Measurements from ENCODE around the gene OR5F1. TPM values are rescaled to one million over a fixed set of nuclear protein-coding genes. Genes with fewer than 3 reads are reported as not detected.

Gene OR5F1
- not detected in 5 replicates for total RNA-seq (2022; extraction: Qiagen RNA extraction; ENCODE audit: low read depth)

GRCh38 chr11:55994525-55994924 is at the start of gene OR5F1:
OR5F1 (minus strand) TSS chr11:55994625; CDS start chr11:55994625, 0 bp downstream.

GRCh38 chr11:56027354-56027753 is 32.9 kb upstream of the OR5F1 start, which contains the start of gene OR5AS1:
OR5AS1 (plus strand) TSS chr11:56027654; CDS start chr11:56030419, 2,765 bp downstream.

GRCh38 chr11:55969845-55970244 is 24.6 kb downstream of the OR5F1 start, which contains the start of gene OR10AG1:
OR10AG1 (minus strand) TSS chr11:55969945; CDS start chr11:55969907, 38 bp downstream.

Other genes starting within 250 kb of the OR5F1 start
- not detected in 5 replicates for gene OR5D13, start 221.2 kb downstream of the OR5F1 start, total RNA-seq (2022; extraction: Qiagen RNA extraction; ENCODE audit: low read depth)
- gene OR5D14, start 199.1 kb downstream of the OR5F1 start, total RNA-seq (2022; extraction: Qiagen RNA extraction; ENCODE audit: low read depth) = not detected in 5 replicates
- not detected in 5 replicates for gene OR5L1, start 183.3 kb downstream of the OR5F1 start, total RNA-seq (2022; extraction: Qiagen RNA extraction; ENCODE audit: low read depth)
- gene OR5D18, start 175.0 kb downstream of the OR5F1 start, total RNA-seq (2022; extraction: Qiagen RNA extraction; ENCODE audit: low read depth) = not detected in 5 replicates
- gene OR5L2, start 167.4 kb downstream of the OR5F1 start, total RNA-seq (2022; extraction: Qiagen RNA extraction; ENCODE audit: low read depth) = not detected in 5 replicates
- not detected in 5 replicates for gene OR5D16, start 155.9 kb downstream of the OR5F1 start, total RNA-seq (2022; extraction: Qiagen RNA extraction; ENCODE audit: low read depth)
- gene TRIM51, start 111.3 kb downstream of the OR5F1 start, total RNA-seq (2022; extraction: Qiagen RNA extraction; ENCODE audit: low read depth) = not detected in 5 replicates
- not detected in 5 replicates for gene OR5W2, start 80.0 kb downstream of the OR5F1 start, total RNA-seq (2022; extraction: Qiagen RNA extraction; ENCODE audit: low read depth)
- not detected in 5 replicates for gene OR5I1, start 58.2 kb downstream of the OR5F1 start, total RNA-seq (2022; extraction: Qiagen RNA extraction; ENCODE audit: low read depth)
- not detected in 5 replicates for gene OR10AG1, start 24.7 kb downstream of the OR5F1 start, total RNA-seq (2022; extraction: Qiagen RNA extraction; ENCODE audit: low read depth)
- not detected in 5 replicates for gene OR5AS1, start 33.0 kb upstream of the OR5F1 start, total RNA-seq (2022; extraction: Qiagen RNA extraction; ENCODE audit: low read depth)
- gene OR8I2, start 98.7 kb upstream of the OR5F1 start, total RNA-seq (2022; extraction: Qiagen RNA extraction; ENCODE audit: low read depth) = not detected in 5 replicates
- gene OR8H2, start 109.1 kb upstream of the OR5F1 start, total RNA-seq (2022; extraction: Qiagen RNA extraction; ENCODE audit: low read depth) = not detected in 5 replicates
- gene OR8H3, start 127.7 kb upstream of the OR5F1 start, total RNA-seq (2022; extraction: Qiagen RNA extraction; ENCODE audit: low read depth) = not detected in 5 replicates
- gene OR8J3, start 145.6 kb upstream of the OR5F1 start, total RNA-seq (2022; extraction: Qiagen RNA extraction; ENCODE audit: low read depth) = not detected in 5 replicates
- not detected in 5 replicates for gene OR8K5, start 165.7 kb upstream of the OR5F1 start, total RNA-seq (2022; extraction: Qiagen RNA extraction; ENCODE audit: low read depth)
- not detected in 5 replicates for gene OR5J2, start 182.0 kb upstream of the OR5F1 start, total RNA-seq (2022; extraction: Qiagen RNA extraction; ENCODE audit: low read depth)
- not detected in 5 replicates for gene OR5T2, start 239.6 kb upstream of the OR5F1 start, total RNA-seq (2022; extraction: Qiagen RNA extraction; ENCODE audit: low read depth)